GM19351 (cell line): ENCODE measurements around the gene BMP6.

Experiments used
- ATAC-seq: cut with Tn5 transposase; IDR thresholded peaks from one replicate; pipeline ENCODE4 v1.9.1; 2021; ENCODE audit warnings: mild to moderate bottlenecking, moderate library complexity; ENCODE audit not compliant: unreplicated experiment

BMP6 gene

GRCh38 chr6:7747016-7747415 lies 21.1 kb downstream of the BMP6 start:
- no peak for ATAC-seq

GRCh38 chr6:7747433-7747832 lies 21.5 kb downstream of the BMP6 start:
- ATAC-seq, result no peak

- ATAC-seq, result no peak
Measured at GRCh38 chr6:7747901-7748504, 22.1 kb downstream of the BMP6 start.

- no peak for ATAC-seq
Measured at GRCh38 chr6:7749478-7749877, 23.6 kb downstream of the BMP6 start.

- ATAC-seq, result no peak
Measured at GRCh38 chr6:7750197-7750596, 24.3 kb downstream of the BMP6 start.

- ATAC-seq, result no peak
Measured at GRCh38 chr6:7758456-7758855, 32.6 kb downstream of the BMP6 start.

- no peak for ATAC-seq
Measured at GRCh38 chr6:7759320-7759719, 33.4 kb downstream of the BMP6 start.

GRCh38 chr6:7761051-7761450 lies 35.2 kb downstream of the BMP6 start:
- ATAC-seq, result no peak

GRCh38 chr6:7762760-7763159 lies 36.9 kb downstream of the BMP6 start:
- no peak for ATAC-seq

- no peak for ATAC-seq
Measured at GRCh38 chr6:7763881-7764280, 38.0 kb downstream of the BMP6 start.

- ATAC-seq, result no peak
Measured at GRCh38 chr6:7765575-7766325, 39.9 kb downstream of the BMP6 start.

GRCh38 chr6:7769702-7770101 lies 43.8 kb downstream of the BMP6 start:
- ATAC-seq, result no peak

GRCh38 chr6:7770111-7770510 lies 44.2 kb downstream of the BMP6 start:
- no peak for ATAC-seq

GRCh38 chr6:7770601-7771000 lies 44.7 kb downstream of the BMP6 start:
- ATAC-seq, result no peak

- ATAC-seq, result no peak
Measured at GRCh38 chr6:7773322-7773721, 47.4 kb downstream of the BMP6 start.

- no peak for ATAC-seq
Measured at GRCh38 chr6:7773914-7774313, 48.0 kb downstream of the BMP6 start.

- ATAC-seq, result no peak
Measured at GRCh38 chr6:7776509-7776908, 50.6 kb downstream of the BMP6 start.

- no peak for ATAC-seq
Measured at GRCh38 chr6:7777074-7777473, 51.2 kb downstream of the BMP6 start.

- no peak for ATAC-seq
Measured at GRCh38 chr6:7781240-7781639, 55.3 kb downstream of the BMP6 start.

GRCh38 chr6:7784248-7784647 lies 58.3 kb downstream of the BMP6 start:
- ATAC-seq, result no peak

GRCh38 chr6:7784706-7785105 lies 58.8 kb downstream of the BMP6 start:
- peak; percentile 71 for ATAC-seq

- no peak for ATAC-seq
Measured at GRCh38 chr6:7785243-7786035, 59.5 kb downstream of the BMP6 start.
